Measurements from ENCODE around the gene CTNNA2.

DNA sequence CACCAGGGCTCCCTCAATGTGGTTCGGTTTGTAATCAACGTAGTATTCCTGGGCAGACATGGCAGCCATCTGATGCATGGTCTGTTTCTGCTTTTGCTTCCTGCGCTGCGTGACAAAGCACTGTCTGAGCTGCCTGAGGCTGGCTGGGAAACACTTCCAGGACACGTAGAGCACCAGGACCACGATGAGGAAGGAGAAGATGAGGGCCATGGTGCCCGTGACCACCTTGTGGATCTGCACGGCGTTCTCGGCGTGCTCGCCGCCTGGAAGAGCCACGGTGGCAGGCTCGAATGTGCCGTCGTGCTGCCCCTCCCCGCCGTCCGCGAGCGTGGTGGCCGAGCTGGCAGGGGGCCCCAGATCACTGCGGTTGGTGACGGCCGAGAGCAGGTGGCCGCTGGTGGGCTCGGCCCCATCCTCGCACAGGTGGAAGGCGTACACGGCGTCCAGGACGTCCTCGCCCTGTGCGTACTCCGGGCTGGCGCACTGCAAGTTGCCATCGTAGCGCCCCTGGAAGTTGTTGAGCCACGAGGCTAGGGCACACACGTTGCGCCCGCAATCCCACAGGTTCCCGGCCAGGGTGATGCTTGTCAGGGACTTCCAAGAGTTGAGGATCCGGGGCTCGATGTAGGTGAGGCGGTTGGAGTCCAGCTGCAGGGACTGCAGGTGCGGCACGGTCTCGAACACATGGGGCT, 789.6 kb downstream of the CTNNA2 start:
- TF ChIP-seq PATZ1 (CRISPR knock-in tag; IDR thresholded peaks at IDR 0.05; ENCODE audit: borderline replicate concordance) (no peak), ZFP3 (CRISPR knock-in tag; IDR thresholded peaks at IDR 0.05) (no peak), ZFP30 (CRISPR knock-in tag; IDR thresholded peaks at IDR 0.05) (no peak), TSHZ2 (CRISPR knock-in tag; IDR thresholded peaks at IDR 0.05) (no peak), ISL1 (CRISPR knock-in tag; IDR thresholded peaks at IDR 0.05) (no peak), CSDC2 (CRISPR knock-in tag; IDR thresholded peaks at IDR 0.05) (no peak), ZNF70 (CRISPR knock-in tag; IDR thresholded peaks at IDR 0.05) (no peak), CREB5 (CRISPR knock-in tag; IDR thresholded peaks at IDR 0.05; ENCODE audit: low read depth) (no peak), SNAI2 (CRISPR knock-in tag; IDR thresholded peaks at IDR 0.05) (no peak), ZNF565 (CRISPR knock-in tag; conservative IDR thresholded peaks at IDR 0.05; ENCODE audit: low read depth) (no peak), BACH2 (CRISPR knock-in tag; IDR thresholded peaks at IDR 0.05; ENCODE audit: borderline replicate concordance) (no peak), ZNF8 (CRISPR knock-in tag; IDR thresholded peaks at IDR 0.05) (no peak)
- TF ChIP-seq, protein P1, sequence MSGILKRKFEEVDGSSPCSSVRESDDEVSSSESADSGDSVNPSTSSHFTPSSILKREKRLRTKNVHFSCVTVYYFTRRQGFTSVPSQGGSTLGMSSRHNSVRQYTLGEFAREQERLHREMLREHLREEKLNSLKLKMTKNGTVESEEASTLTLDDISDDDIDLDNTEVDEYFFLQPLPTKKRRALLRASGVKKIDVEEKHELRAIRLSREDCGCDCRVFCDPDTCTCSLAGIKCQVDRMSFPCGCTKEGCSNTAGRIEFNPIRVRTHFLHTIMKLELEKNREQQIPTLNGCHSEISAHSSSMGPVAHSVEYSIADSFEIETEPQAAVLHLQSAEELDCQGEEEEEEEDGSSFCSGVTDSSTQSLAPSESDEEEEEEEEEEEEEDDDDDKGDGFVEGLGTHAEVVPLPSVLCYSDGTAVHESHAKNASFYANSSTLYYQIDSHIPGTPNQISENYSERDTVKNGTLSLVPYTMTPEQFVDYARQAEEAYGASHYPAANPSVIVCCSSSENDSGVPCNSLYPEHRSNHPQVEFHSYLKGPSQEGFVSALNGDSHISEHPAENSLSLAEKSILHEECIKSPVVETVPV (CRISPR knock-in tag; IDR thresholded peaks at IDR 0.05), result no peak
